ENCODE results near the gene CCNYL1.

The CCNYL1 gene

DNA sequence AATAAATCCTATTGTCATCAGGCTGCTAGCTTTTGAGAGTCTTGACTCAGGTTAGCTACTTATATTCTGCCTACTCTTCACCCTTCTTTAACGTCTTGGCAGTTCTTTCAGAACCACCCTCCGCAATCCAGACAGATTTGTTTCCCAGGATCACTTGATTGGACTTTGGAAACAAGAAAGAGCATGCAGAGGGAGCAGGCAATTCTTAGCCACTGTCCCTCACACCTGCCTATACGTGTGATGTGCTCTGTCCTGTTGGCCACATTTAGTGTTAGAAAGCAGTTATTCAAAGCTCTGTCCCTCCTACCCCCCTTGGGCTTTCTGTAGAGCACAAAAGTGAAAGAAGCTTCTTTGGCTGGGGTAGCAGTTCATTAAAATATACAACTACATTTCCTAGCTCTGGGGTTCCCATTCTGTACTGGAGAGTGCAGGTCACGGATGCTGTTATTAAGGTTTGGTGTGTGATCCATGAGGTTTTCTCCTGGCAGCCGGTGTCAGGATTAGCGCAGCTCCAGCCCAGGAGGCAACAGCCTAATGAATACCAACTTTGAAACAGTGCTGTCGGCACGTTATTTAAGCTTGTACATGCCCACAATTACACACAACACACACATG is 52.0 kb downstream of the CCNYL1 start:
- TF ChIP-seq, protein P1, sequence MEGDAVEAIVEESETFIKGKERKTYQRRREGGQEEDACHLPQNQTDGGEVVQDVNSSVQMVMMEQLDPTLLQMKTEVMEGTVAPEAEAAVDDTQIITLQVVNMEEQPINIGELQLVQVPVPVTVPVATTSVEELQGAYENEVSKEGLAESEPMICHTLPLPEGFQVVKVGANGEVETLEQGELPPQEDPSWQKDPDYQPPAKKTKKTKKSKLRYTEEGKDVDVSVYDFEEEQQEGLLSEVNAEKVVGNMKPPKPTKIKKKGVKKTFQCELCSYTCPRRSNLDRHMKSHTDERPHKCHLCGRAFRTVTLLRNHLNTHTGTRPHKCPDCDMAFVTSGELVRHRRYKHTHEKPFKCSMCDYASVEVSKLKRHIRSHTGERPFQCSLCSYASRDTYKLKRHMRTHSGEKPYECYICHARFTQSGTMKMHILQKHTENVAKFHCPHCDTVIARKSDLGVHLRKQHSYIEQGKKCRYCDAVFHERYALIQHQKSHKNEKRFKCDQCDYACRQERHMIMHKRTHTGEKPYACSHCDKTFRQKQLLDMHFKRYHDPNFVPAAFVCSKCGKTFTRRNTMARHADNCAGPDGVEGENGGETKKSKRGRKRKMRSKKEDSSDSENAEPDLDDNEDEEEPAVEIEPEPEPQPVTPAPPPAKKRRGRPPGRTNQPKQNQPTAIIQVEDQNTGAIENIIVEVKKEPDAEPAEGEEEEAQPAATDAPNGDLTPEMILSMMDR (IDR thresholded peaks at IDR 0.05; ENCODE audit: unreplicated experiment in 3 of 3): no peak
- Mint-ChIP-seq H3K4me1 (peaks cover 9% of the 10 kb centered on the region), H3K36me3 (ENCODE audit: low read depth) (peaks cover 3% of the 10 kb centered on the region), H3K27me3 (ENCODE audit: low read depth) (peaks cover 74% of the 10 kb centered on the region), H3K4me3 (no peak overlapping the region), H3K9me3 (no peaks in the 10 kb centered on the region), H3K27ac (no peak overlapping the region)

DNA sequence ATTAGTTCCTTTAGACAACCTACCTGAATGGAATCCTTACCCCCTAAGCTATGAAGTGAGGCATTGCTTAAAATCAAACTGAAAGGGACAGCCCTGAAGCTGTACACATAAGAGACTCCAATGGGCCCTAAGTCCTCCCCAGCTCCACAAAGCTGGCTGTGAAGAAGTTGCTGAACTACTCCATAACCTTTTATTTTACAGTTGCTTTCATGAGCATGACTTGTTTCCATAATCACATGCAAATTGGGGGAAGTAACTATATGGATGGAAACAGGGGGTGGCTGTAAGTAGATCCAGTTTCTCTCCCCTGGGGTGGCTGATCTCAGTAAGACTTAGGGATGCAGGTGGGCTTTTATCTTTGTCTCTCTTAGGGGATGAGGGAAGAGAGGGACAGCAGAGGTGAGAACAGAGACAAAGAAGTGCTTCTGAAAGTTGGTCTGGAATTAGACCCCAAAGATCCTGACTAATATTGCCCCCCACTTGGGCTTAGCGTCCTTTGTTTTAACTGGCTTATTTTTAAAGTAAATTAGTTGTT is 52.7 kb downstream of the CCNYL1 start:
- Mint-ChIP-seq H3K9me3 (no peaks in the 10 kb centered on the region), H3K4me1 (peaks cover 9% of the 10 kb centered on the region)

DNA sequence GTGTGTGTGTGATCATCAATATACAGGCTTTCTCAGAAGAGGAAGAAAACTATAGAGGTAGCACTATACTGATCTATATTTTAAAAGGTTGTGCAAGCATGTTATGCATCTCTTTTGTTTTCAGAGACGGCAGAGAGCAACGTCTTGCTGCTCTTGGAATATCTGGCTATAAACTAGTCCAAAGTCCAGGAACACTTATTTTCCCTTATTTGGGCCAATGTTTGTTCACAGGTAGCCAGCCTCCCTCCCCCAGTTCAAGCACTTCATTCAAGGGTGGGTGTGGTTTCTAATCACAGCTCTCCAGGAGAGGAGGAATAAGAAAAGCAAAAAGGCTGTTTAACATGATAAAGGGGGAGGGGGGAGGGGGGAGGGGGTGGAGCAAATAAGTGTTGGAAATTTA is 54.1 kb downstream of the CCNYL1 start:
- TF ChIP-seq, protein P1 (IDR thresholded peaks at IDR 0.05; ENCODE audit: unreplicated experiment in 3 of 3): no peak
- Mint-ChIP-seq H3K4me3 (no peak overlapping the region), H3K4me1 (peaks cover 13% of the 10 kb centered on the region), H3K27me3 (ENCODE audit: low read depth) (peaks cover 83% of the 10 kb centered on the region), H3K9me3 (no peaks in the 10 kb centered on the region), H3K36me3 (ENCODE audit: low read depth) (peaks cover 3% of the 10 kb centered on the region), H3K27ac (peak overlapping the region in 1 of 3 experiments; percentile 5)

More for the DNA sequence above, 52.7 kb downstream of the CCNYL1 start:
- H3K4me3 Mint-ChIP-seq: peak overlapping the region in 1 of 3 experiments; percentile 18
- peaks cover 3% of the 10 kb centered on the region for H3K36me3 Mint-ChIP-seq (ENCODE audit: low read depth)
- peaks cover 81% of the 10 kb centered on the region for H3K27me3 Mint-ChIP-seq (ENCODE audit: low read depth)
- TF ChIP-seq, protein P1 (IDR thresholded peaks at IDR 0.05; ENCODE audit: unreplicated experiment in 3 of 3): no peak
- H3K27ac Mint-ChIP-seq: peak overlapping the region in 1 of 3 experiments; percentile 63

DNA sequence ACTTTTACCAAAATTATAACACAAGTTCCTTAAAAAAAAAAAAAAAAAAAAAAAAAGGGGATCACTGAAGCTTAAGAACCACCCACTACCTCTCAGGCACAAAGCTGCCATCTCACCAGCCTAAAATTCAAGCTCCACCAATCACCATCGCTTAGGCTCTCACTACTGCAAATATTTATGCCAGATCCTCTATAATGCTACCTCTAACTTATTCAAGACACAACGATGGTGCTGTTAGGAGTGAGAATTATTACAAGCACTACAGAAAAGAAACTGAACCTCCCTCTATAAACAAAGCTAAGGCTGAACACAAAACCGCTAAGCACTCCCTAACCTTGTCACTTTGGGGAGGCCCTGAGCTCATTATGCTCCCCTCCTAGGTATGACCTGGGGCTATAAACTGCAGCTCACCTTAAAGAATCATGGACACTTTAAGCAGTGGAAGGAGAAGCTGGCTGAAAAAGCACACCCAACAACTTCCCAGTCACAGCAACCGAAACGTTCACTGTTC is 54.7 kb downstream of the CCNYL1 start:
- TF ChIP-seq, protein P1 (IDR thresholded peaks at IDR 0.05; ENCODE audit: unreplicated experiment in 3 of 3): no peak
- H3K4me3 Mint-ChIP-seq: peak overlapping the region; percentile 47 to 90 (median 77)
- H3K4me1 Mint-ChIP-seq: peaks cover 16% of the 10 kb centered on the region
- H3K36me3 Mint-ChIP-seq (ENCODE audit: low read depth): peaks cover 3% of the 10 kb centered on the region
- H3K27ac Mint-ChIP-seq: peak overlapping the region in 1 of 3 experiments; percentile 6
- H3K9me3 Mint-ChIP-seq: no peaks in the 10 kb centered on the region
- H3K27me3 Mint-ChIP-seq (ENCODE audit: low read depth): peaks cover 84% of the 10 kb centered on the region

DNA sequence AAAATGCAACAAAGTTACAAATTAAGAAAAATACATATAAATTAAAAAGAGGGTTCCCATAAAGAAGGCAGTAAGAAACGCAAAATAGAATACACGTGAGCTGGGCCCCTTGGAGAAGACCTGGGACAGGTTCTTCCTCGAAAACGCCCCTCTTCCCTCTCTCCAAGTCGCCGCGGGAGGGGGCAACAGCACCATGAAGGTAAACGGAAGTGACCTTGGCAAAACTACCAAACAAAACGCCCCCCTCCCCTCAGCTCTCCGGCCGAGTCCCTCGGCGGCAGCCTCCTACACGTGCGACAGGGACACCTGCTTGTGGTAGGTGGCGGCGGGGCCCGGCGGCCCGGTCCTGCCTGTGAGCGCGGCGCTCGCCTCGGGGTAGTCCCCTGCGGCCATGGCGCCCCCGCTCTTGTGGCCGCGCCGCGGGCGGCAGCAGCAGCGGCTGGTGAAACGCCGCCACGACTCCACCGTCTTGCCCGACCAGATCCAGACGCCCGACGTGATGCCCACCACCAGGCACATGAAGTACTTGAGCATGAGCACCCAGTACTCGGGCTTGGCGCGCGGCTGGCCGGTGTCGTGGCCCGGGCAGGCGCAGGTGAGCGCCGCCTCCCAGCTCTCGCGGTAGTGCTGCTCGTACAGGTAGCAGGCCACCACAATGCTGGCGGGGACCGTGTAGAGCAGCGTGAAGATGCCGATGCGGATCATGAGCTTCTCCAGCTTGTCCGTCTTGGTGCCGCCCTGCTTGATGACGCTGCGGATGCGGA is 55.4 kb downstream of the CCNYL1 start:
- peaks cover 16% of the 10 kb centered on the region for H3K4me1 Mint-ChIP-seq
- H3K9me3 Mint-ChIP-seq: no peaks in the 10 kb centered on the region
- no peak overlapping the region for H3K27ac Mint-ChIP-seq
- H3K36me3 Mint-ChIP-seq (ENCODE audit: low read depth): peaks cover 3% of the 10 kb centered on the region
- peak overlapping the region; percentile 90 to 94 (median 90) for H3K4me3 Mint-ChIP-seq
- TF ChIP-seq, protein P1 (IDR thresholded peaks at IDR 0.05; ENCODE audit: unreplicated experiment in 3 of 3): no peak
- peaks cover 82% of the 10 kb centered on the region for H3K27me3 Mint-ChIP-seq (ENCODE audit: low read depth)
